Activated T-cell treated with anti-CD3 and anti-CD28 coated beads for 1 hour (primary cell): ENCODE data around the gene SLCO2A1.

Source experiments
- DNase-seq: peaks from one replicate; pipeline ENCODE4 v3.0.0-alpha.2; 2020; ENCODE audit warnings: low read depth

SLCO2A1 gene

DNA sequence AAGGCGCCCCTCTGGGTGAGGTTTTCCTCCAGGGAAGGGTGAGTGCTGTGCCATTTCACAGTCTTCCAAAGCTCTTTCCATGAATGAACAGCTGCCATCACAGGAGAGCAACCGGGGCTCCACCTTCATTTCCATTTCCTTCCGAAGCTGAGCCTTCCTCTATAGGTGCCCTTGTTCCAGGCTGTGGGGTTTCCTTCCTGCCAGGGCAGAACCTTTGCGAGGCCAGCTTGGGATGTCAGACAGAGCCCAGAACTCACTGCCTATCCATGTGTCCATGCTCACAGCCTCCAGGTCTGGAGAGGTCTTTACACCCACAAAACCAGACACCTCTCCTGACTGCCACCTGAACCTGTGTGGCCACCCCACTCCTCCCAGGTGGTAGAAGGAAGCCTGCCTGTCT lies 49.2 kb downstream of the SLCO2A1 start:
- no peak for DNase-seq

- DNase-seq: no peak
Measured at GRCh38 chr3:133980035-133980434, 49.7 kb downstream of the SLCO2A1 start.

DNA sequence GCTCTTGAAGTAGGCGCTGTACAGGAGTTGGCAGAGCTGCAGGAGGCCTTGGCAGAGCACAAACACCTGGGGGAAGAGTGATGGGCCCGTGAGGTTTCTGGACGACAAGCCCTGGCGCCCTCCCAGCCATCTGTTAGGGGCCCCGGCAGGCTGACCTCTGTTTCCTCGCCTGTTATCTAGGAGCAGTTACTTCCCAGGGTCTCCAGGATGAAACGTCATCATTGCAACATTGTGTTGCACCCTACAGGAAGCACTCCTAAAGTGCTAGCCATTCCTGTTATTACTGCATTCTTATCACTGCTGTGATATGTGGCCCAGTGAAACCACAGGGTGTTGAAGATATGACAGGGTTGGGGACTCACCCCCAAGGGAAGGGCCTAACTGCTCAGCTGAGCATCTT lies 50.2 kb downstream of the SLCO2A1 start:
- DNase-seq: no peak

DNA sequence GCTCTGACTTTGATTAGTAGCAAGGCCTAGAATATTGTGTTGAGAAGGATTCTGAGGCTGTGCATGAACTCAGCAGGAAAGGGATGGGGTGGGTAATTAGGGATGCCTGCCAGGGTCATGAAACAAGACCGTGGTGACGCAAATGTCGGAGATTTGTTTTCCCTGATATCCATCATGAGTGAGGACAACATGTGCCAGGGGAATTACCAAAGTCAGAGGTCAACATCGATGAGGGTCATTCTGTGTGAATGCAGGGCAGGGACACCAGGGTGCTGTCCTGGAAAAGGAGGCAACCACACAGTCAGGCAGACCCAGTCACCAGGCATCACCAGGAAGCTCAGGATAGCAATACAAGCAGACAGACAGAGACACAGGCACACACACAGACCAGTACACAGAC lies 52.2 kb downstream of the SLCO2A1 start:
- no peak for DNase-seq

DNA sequence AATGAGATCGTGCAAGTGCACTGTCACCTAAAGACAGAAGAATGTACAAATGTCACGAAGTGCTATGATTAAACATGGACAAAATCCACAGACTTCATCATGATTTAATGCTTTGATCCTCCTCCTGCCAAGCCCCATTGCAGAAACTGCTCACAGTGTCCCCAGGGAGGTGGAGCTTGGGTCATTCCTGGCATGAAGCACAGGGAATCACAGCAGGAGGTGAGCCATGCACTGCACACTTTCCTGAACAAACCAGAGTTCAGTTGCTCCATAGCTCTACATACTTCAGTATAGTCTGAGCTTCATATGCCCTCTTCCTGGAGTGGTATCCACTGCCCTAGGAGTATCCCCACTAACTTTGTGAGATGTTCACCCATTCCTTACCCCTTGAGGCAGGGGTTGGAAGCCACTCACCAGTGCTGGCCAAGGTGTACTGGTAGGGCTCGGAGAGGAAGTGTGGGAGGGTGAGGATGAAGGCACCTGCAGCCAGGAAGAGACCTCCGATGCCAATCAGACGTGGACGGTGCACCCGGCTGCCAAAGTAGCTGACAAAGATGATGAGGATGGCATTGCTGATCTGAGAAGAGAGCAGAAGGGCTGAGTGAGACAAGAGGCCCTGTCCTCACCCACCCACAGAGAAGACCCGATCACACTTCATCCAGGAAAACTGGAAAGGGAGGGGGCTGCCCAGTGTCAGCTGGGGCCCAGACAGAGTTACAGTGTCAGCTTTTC lies 56.3 kb downstream of the SLCO2A1 start:
- DNase-seq: no peak

DNA sequence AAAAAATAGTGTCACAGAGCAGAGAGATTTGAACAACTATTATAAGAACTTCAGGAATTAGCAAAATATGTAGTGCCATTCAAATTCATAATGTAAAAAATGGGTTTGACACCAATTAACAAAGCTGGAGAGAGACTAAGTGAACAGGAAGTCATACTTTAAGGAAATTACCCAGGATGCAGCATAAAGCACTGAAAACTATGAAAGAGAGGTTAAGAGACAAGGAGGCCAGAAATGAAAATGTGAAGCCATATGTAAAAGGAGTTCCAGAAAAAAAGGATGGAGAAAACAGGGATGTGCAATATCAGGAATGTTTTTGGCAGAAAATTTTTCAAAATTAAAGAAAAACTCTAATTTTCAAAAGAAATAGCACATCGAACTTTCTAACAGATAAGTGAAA lies 57.6 kb downstream of the SLCO2A1 start:
- DNase-seq: no peak

- DNase-seq: no peak
Measured at GRCh38 chr3:133970916-133971315, 58.8 kb downstream of the SLCO2A1 start.

- no peak for DNase-seq
Measured at GRCh38 chr3:133970339-133970738, 59.4 kb downstream of the SLCO2A1 start.

- no peak for DNase-seq
Measured at GRCh38 chr3:133967992-133968892, 61.5 kb downstream of the SLCO2A1 start.

GRCh38 chr3:133966954-133967353 lies 62.8 kb downstream of the SLCO2A1 start:
- no peak for DNase-seq

DNA sequence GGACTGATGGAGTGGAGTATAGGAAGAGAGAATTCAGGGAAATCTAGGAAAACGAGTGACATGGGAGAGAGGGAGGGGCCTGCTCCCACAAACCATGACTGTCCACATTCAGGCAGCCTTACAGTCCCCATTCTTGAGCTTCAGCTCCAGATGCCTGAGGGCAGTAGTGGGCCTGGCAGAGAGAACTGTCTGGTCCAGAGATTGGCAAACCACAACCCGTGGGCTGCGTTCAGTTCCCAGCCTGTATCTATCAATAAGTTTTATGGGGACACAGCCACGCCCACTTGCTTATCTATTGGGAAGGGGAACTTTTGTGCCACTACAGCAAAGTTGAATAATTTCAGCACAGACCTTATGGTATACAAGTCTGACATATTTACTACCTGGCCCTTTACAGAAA lies 63.8 kb downstream of the SLCO2A1 start:
- no peak for DNase-seq

GRCh38 chr3:133965013-133965570 lies 64.6 kb downstream of the SLCO2A1 start:
- no peak for DNase-seq

- DNase-seq: no peak
Measured at GRCh38 chr3:133964547-133964946, 65.2 kb downstream of the SLCO2A1 start.

- DNase-seq: no peak
Measured at GRCh38 chr3:133963657-133964396, 65.9 kb downstream of the SLCO2A1 start.

- no peak for DNase-seq
Measured at GRCh38 chr3:133962849-133963248, 66.9 kb downstream of the SLCO2A1 start.

DNA sequence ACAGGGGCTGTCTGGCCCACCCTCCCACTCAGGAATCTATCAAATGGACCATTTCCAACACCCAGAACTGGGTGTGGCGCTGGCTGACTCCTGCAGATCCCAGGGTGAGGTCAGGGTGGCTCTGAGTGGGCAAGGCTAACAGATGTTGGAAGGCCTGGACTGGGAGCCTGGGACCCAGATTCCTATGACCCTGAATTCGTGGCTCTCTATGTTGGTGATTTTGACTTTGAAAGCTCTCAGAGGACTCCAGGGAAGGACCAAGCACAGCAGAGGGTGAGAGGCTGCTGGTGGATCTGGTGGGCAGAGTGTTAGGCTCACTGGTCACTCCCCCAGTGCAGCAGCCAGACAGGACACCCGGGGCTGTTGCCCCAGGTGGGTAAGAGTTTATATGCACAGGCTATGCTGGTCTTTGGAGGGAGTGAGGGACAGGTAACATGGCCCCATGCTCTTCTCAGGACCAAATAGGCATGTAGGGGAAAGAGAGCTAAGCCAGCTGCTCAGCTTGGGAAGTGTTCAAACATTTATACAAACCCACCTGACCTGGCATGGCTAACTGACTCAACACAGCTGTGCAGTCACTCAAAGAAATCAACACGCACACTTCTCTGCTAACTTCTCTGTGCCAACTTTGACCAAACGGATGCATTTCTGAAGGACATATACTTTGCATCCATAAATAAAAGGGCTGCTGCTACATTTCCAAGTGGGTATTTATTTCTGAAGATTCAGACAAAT lies 71.5 kb downstream of the SLCO2A1 start:
- no peak for DNase-seq

DNA sequence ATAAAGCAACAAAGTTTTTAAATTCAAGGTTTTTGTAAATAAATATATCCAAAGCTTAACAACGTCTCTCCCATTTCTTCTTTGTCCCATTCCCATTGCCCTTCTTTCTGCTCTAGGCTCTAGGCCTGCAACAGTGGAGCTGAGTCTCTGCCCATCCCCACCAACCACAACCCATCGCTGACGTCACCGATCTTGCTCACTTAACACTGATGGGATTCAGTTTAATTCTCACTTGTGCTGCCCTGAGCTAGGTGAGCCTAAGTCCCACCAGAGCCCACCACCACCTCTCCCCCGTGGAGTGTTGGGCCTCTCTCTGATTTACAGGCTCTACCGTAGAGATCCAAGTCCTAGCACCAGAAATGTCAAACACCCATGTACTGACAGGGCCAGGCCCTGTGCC lies 72.7 kb downstream of the SLCO2A1 start:
- DNase-seq: no peak

GRCh38 chr3:133956353-133956752 lies 73.4 kb downstream of the SLCO2A1 start:
- no peak for DNase-seq

DNA sequence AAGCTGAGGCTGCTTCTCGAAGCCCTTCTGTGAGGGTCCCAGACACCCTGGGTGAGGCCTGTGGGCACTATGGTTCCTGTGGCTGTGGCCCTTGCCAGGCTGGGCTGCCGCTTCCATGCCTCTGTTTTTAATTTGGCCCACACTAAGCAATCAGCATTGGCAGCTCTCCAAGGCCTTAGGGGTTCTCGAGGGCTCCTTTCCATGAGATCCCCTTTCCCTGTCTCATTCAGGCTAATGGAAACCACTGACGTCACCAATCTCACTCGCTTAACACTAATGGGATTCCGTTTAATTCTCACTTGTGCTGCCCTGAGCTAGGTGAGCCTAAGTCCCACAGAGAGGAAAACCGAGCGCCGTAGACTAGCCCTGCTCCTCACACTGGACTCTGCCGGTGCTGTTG lies 73.8 kb downstream of the SLCO2A1 start:
- DNase-seq: no peak

- no peak for DNase-seq
Measured at GRCh38 chr3:133954717-133955360, 74.9 kb downstream of the SLCO2A1 start.

GRCh38 chr3:133953297-133953696 lies 76.4 kb downstream of the SLCO2A1 start:
- no peak for DNase-seq
